Stimulated activated CD8-positive, alpha-beta memory T cell treated with anti-CD3 and anti-CD28 coated beads, Interleukin-7, amount 100 ng/mL, for 24 hours (primary cell): ENCODE data around the gene SHC4.

ENCODE experiments used
- DNase-seq: peaks from one replicate; pipeline ENCODE4 v3.0.0-alpha.2; 2020; ENCODE audit warnings: low read depth

Gene SHC4

GRCh38 chr15:48845123-48845522 lies 118.6 kb downstream of the SHC4 start:
- no peak for DNase-seq

- no peak for DNase-seq
Observed at GRCh38 chr15:48842501-48842900, 121.2 kb downstream of the SHC4 start.

GRCh38 chr15:48834756-48835155 lies 129.0 kb downstream of the SHC4 start:
- no peak for DNase-seq

DNA sequence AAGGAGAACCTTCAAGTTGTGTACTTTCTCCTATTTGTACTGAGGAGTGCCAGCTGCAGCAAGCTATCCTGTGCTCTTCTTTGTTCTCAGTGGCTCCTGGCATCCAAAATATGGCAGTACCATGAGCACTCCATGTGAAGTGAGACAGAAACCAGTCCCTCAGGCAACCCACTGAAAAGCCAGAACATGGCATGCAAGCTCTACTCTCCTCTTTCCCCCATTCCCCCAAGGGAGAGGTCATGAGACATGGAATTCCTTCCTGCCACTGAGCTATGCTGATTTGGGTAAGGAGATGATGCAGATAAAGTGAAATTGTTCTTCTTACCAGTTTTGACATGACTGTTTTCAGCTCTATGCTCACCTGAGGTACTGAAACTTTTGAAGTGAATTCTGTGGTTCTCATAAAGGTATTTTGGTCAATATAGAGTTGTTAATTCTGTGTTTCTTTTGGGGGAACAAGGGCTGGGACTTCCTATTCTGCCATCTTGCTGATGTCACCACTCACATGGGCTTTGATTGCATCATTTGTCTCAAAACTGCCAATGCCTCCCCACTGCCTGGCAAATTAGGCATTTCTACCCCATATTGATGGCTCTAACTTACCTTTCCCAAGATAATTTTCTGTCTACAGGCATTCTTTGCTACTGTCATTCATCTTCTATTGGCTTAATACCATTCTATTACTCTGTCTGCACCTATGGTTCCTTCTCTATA lies 130.0 kb downstream of the SHC4 start:
- DNase-seq, result no peak

- no peak for DNase-seq
Observed at GRCh38 chr15:48832648-48833047, 131.1 kb downstream of the SHC4 start.

GRCh38 chr15:48828906-48829305 lies 134.8 kb downstream of the SHC4 start:
- DNase-seq, result no peak

GRCh38 chr15:48828471-48828870 lies 135.2 kb downstream of the SHC4 start:
- no peak for DNase-seq

GRCh38 chr15:48825075-48825474 lies 138.6 kb downstream of the SHC4 start:
- no peak for DNase-seq

GRCh38 chr15:48823706-48824105 lies 140.0 kb downstream of the SHC4 start:
- no peak for DNase-seq

DNA sequence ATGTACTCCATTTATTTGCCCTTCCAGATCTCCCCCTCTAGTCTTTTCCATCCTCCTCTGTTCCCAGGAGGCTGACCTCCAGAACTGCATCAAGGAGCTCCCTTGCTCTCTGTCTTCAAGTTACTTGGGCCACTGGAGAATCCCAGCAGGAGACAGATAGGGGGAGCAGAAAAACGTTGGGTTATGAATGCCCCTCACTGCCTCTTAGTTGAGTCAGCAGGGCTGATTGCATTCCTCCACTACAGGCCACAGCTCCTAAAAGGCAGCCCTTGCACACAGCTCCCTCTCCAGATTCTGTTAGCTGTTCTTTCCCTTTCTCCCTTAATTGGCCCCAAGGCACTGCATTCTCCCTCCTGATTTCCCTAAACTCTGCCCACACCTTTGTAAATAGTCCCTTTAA lies 140.5 kb downstream of the SHC4 start:
- DNase-seq, result no peak

DNA sequence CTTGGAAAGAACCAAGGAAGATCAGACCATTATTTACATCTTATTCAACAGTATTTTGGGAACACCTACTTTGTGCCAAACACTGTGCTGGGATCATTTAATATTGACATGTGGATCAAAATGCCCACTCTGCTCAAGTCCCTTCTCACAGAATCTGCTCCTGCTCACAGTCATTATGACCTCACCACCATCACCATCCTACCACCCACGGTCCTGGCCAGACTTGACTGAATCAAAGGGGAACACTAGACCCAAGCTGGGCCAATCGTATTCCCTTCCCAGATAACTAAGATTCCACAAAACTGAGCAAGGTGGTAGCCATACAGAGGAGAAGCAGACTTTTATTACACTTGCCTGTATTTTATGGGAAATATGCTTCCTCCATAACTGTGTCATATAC lies 149.4 kb downstream of the SHC4 start:
- no peak for DNase-seq

GRCh38 chr15:48811325-48811958 lies 152.3 kb downstream of the SHC4 start:
- DNase-seq, result no peak

DNA sequence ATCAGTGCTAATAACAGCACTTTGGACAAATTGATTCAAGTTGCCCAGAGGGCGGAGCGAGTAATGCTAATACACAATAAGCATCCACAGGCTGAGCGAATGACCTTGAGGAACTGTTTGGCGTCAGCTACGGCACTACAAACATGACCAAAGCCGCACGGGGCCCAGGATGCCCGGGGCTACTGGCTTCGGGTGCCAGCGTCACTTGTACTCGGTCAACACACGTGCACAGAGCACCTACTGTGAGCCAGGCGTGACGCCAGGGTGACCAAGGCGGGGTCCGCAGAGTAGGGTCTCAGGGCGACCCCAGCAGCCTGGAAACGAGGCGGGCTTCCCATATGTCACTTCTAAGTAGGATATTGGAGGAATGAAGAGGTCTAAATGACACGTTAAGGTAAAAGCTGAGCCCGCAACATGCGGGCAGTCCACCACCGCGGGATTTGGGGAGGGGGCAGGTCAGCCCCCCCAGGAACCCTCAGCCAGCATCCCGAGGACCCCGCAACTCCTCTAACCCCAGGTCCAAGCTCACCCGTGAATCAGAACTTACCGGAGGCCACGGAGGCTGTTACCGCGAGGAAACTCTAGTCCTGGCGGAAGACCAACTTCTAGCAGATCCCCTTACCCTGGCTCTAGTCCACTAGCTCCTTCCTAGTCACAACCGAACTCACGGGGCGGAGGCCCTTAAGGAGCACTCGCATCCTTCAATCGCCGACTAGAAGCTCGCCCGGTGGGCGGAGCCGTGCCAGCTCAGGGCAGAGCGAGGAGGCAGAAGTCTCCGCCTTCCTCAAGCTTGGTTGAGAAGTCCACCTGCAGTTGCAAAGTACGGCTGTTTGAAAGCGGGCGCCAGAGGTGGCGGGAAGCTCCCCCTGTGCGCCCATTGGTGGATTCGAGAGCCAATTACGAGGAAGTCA lies 153.1 kb downstream of the SHC4 start, which contains the start of gene CEP152:
CEP152 (minus strand) TSS at position 656 of the 911 bp plus-strand sequence. CDS start 5,420 bp downstream, outside the sequence.
- DNase-seq, result peak; percentile 93

DNA sequence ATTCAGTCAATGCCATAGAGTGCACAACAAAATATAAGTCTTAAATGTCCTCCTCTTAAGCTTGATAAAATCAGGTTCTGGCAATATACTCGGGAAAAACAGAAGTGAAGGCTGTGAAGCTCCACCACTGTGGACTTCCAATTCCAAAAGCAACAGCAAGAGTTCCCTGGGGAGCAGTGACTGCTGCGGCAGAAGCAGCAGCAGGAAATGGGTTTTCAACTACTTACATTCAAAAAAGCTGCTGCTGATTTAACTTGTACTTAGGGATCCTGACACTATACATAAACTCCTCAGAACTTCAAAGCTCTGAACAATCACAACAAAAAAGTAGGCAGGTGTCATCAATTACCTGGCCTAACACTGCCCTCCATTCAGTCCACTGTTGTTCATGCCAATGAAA lies 157.6 kb downstream of the SHC4 start:
- no peak for DNase-seq

GRCh38 chr15:48805591-48805990 lies 158.1 kb downstream of the SHC4 start:
- DNase-seq, result no peak

DNA sequence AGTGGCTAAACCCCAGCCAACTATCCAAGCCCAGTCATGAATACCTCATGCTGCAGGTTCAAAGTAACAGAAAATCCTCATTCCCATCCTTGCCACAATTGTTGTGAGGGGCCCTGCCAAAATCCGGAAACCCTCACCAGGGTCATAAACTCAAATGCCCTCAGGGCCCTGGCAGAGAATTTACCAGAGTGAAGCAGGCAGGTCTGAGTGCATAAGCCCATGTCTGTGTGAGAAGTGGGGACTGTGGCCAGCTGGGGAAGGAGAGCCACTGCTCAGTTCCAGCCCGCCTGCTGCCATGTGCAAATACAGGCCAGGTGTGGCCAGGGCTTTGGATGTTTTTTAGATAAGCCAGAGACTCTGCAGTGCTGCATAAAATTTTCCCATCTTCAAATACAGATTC lies 159.8 kb downstream of the SHC4 start:
- DNase-seq, result no peak

GRCh38 chr15:48802867-48803266 lies 160.9 kb downstream of the SHC4 start:
- DNase-seq, result no peak

DNA sequence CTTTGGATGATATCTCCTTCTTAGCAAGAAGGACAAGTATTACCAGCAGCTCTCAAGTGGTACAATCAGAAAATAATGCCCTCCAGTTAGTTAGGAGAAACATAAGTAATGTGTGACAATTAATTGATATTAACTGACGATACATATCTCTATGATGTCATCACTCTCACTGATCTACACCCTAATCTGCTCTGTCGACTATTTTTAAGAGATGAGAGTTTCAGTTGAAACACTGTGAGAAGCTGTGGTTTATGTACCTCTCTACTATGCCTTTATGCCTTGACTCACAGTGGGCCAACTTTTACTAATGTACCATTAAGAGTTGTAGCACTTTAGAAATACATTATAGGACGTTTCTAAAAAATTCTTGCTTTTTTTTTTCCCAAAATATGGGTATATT lies 161.5 kb downstream of the SHC4 start:
- no peak for DNase-seq

DNA sequence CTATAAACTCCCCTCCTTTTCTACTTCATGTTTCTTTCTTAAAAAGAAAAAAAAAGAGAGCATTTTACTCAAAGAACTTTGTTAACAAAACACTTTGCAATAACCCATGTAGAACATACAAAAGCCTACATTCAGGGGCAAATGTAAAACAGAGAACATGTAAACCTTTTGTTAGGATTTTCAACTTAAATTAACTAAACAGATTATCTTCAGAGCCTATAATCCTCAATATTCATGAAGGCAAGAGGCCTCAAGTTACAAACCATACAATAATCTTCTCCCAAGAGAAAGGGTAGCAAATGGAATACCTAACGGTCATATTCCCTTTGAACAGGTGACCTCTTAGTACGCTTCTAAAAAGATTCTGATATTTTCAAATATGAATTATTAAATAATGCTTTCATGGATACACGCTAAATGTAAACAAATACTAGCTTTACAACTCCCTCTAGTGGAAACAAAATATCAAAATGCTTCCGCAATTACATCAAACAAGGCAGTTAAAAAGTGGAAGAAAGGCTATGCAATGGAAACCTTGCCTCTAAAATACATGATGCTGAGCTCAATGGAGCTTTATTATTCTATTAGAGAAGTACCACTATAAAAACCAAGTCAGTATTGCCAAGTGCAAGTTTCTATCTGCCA lies 162.8 kb downstream of the SHC4 start:
- no peak for DNase-seq

DNA sequence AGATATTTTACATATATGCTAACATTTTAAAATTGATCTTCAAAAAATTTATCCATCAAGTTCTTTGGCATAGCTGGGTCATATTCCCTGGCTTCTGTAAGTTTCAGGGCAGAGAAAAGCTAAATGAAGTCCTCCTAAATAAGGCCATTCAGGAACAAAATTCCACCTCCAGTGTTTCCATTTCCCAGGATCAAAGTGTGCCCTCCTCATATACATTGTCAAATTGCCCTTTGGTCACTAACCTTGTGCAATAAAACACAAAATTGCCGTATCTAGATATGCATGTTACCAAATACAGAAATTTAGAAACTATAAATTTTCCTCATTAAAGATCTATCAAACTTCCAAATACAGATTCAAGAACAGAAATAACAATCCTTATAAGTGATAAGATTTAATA lies 163.5 kb downstream of the SHC4 start:
- DNase-seq, result no peak

DNA sequence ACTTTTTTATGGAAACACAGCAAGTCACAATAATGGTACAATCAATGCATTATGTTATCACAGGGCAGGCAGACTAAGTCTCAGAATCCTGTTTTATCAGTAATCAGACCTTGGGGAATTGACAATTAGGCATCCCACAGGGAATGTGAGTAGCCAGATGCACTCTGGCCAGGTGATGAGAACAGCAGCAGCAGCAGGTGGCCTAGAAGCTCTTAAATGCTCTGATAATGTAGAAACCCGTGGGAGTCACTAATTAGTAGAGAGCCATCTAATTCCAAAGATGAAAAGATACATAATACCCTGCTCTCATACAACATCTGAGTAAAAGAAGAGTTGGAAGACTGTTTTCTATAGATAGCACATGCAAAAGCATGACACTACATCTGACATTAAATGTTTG lies 165.4 kb downstream of the SHC4 start:
- no peak for DNase-seq

DNA sequence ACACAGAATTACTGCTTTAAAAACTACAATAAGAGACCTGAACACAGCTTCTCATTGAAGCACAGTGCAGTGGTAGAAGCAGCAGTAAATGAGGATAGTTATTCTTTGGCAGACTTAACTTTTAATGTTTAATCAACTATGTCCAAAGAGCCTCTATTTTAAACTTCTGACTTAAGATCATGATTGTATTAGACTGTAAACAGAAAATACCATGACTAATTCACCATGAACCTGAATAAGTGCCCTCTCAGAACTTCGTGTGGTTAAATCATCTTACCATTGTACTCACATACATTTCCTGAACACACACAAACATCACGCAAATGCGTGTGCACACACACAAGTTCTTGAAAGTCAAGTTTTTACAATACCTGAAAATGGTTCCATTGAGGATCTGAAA lies 166.8 kb downstream of the SHC4 start:
- DNase-seq, result no peak
